Measurements from ENCODE around the gene PDYN.

DNA sequence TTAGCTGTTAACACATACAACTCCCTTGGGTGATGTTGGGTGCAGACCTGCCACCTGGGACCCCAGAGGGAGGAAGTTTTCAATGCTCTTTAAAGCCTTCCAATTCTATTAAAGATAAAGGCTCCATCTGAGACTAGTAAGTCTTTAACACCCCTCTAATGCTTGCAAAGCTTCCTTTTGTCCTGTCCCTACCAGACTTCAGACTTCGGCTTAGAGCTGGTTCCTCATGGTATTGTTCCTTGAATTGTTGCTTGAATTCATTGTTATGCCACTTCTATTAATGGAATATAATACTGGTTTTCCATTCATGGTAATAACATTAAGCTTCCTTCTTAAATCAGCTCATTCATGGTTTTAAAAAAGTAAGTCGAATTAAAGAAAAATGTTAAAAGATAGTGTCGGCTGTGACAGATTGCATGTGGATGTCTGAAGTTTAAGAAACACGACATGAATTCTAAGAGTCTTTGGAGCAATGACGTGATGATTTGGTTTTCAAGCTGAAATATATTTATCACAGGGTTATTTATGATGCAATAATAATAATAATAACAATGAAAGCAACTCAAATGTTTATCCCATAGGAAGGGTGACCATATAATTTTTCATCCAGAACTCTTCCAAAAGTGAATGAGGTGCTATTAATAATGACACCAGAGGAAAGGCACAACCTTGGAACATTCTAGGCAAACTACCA lies 21.8 kb downstream of the PDYN start:
- TF ChIP-seq POLR2AphosphoS5 (IDR thresholded peaks at IDR 0.05) (no peak), EP300 (IDR thresholded peaks at IDR 0.05) (no peak)
- TF ChIP-seq, protein P1, sequence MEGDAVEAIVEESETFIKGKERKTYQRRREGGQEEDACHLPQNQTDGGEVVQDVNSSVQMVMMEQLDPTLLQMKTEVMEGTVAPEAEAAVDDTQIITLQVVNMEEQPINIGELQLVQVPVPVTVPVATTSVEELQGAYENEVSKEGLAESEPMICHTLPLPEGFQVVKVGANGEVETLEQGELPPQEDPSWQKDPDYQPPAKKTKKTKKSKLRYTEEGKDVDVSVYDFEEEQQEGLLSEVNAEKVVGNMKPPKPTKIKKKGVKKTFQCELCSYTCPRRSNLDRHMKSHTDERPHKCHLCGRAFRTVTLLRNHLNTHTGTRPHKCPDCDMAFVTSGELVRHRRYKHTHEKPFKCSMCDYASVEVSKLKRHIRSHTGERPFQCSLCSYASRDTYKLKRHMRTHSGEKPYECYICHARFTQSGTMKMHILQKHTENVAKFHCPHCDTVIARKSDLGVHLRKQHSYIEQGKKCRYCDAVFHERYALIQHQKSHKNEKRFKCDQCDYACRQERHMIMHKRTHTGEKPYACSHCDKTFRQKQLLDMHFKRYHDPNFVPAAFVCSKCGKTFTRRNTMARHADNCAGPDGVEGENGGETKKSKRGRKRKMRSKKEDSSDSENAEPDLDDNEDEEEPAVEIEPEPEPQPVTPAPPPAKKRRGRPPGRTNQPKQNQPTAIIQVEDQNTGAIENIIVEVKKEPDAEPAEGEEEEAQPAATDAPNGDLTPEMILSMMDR (IDR thresholded peaks at IDR 0.05), result no peak

Data from esophagus muscularis mucosa (tissue), 4 donors.